ENCODE results near the gene LORICRIN. TPM values are rescaled to one million over a fixed set of nuclear protein-coding genes. Genes with fewer than 3 reads are reported as not detected.
"Not testable (repeated sequence)": the region's sequence is repeated elsewhere in the genome, so short reads cannot be mapped to it uniquely, and the experiment has no call there.

Gene LORICRIN
- not detected for polyA plus RNA-seq (ENCODE audit: insufficient read length in 4 of 4)

DNA sequence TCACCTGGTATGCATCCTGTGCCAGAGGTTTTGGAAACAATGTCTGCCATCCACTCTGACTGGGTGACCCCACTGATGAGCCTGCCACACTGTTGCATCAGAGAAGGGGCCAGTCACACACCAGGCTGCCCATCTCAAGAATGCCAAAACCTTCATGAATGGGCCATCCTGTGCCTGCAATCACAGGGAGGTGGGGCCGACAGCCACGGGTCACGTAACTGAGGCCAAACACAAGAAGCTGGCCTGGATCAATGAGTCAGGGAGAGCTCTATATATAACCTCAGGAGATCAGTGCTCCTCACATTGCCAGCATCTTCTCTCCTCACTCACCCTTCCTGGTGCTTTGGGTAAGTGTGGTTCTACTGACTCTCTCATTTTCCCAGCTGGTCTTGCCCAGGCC lies at the start of gene LORICRIN:
TSS of gene LORICRIN (plus strand) at position 301 of the 400 bp plus-strand sequence. CDS start 1,263 bp downstream, outside the sequence.
- DNase-seq (ENCODE audit: low read depth in 4 of 4, low spot score in 3 of 4), result no peak

DNA sequence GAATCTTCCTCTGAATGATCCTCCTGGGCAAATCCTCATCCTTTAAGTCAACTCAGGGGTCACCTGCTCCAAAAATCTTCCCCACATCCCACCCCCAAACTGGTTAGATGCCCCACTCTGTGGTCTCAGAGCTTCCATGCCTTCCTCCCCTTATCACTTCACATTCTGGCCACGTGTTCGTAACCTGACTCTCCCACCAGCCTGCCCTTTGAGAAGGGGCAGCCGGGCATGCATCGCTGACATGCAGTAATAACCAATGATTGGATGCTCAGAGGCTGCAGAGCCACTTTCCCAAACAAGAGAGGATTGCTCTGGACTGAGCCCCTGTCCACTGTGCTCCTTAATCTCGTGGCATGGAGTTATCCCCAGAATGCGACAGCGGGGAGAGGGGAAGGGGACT lies 49.3 kb upstream of the LORICRIN start:
- DNase-seq (ENCODE audit: low read depth in 4 of 4, low spot score in 3 of 4), result no peak

DNA sequence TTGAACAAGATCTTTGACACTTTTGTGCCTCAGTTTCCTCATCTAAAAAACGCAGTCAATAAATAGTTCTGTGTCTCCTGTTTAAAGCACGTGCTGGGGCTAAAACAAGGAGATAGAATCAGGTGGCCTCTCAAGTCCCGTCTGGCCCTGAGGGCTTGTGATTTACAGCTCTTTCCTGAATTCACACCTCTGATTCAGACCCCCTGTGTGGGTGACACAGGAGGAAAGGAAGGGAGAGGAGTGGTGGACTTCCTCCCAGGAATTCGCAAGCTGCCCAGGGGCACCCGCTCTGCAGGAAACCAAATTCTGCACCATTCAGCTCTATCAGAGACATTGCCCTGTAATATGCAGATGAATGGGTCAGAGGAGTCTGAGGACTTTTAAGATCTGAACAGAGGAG lies 47.3 kb upstream of the LORICRIN start:
- DNase-seq (ENCODE audit: low read depth in 4 of 4, low spot score in 3 of 4), result no peak

- no peak for DNase-seq (ENCODE audit: low read depth in 4 of 4, low spot score in 3 of 4)
Observed at GRCh38 chr1:153213519-153213918, 46.0 kb upstream of the LORICRIN start.

GRCh38 chr1:153217212-153217611 lies 42.3 kb upstream of the LORICRIN start, which contains the start of gene PRR9:
TSS of gene PRR9 (plus strand) at chr1:153217584. CDS start at chr1:153218145, 561 bp downstream.
- no peak for DNase-seq (ENCODE audit: low read depth in 4 of 4, low spot score in 3 of 4)

GRCh38 chr1:153217744-153218416 lies 41.6 kb upstream of the LORICRIN start:
- no peak for DNase-seq (ENCODE audit: low read depth in 4 of 4, low spot score in 3 of 4)

DNA sequence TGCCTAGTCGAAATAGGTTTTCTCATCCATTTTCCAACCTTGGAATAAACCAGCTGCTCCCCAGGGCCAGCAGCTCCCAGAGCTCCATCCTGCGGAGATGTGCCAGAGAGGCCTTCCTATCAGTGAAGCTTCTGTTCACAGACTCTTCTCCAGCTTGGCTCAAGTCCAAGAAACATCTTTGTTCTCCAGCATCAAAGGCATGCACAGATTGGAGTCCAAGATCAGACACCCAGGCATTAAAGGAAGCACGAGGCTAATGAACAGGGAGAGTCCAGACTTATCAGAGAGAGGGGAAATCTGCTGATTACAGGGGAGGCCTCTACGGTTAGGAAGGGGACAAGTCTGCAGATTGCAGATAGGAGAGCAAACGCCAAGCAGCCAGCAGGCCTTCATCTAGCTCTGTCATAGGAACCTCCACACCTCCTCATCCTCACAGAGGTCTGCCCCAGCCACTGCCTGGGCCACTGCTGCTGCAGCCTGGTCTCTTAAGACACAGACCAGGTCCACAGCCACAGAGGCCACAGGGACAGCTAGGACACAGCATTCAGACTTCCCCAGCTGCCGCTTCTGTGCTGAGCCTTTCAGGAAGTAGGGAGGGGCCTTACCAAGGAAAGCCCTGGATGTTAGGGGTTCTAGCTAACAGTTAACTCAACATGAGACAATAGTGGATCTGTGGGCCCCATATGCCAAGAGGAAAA lies 38.7 kb upstream of the LORICRIN start:
- DNase-seq (ENCODE audit: low read depth in 4 of 4, low spot score in 3 of 4), result no peak

DNA sequence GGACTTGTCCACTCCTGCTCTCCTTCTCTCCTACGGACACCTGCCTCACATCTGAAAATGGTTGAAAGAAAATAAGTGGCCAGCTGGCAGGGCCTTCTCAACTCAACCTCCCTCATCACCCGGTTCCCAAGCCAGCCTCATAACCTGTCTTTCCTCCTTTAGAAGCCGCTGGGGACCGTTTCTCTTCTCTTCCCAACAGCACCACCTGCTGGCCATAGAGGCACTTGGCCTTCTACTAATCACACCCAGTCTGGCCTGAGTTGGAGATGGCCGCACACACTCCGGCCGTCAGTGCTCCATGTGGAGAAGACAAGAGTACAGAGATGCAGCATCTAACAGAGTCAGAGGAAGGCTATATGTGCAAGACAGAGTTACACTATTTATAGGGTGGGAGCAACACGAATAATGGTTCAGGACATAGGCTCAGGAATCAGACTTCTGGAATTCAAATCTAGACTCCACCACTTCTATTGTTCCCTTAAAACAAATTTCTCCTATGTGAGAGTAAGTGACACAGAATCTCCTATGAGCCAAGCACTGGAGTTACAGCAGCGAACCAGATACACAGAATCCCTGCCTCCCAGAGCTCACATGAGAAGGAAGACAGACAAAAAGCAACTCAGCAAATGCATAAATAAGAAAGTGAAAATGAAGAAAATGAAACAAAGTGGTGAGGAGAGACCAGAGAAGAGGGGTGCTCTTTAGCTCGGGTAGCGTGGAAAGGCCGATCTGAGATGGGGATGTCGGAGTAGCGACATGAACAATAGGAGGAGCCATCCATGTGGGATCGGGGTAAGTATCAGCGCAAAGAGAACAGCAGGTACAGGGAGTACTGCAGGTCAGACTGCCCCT lies 36.2 kb upstream of the LORICRIN start:
- peak; percentile 8 to 40 (median 29) for DNase-seq (ENCODE audit: low read depth in 4 of 4, low spot score in 3 of 4)

DNA sequence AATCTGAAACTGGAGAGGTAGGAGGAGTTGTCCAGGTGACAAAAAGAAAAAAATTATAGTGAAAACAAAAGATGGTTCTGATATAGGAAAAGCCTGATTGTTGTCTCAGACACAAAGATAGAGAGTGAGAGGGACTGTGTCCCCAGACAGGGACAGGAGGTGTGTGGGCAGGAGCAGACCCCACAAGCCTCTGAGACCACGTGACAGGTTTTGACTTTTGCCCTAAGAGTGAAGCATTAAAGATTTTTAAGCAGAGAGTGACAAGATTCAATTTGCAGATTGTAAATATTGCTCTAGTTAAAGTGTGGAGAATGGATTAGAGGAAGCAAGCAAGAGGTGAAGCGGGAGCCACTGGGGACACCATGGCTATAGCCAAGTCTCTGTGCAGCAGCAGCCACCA lies 31.7 kb upstream of the LORICRIN start:
- no peak for DNase-seq (ENCODE audit: low read depth in 4 of 4, low spot score in 3 of 4)

DNA sequence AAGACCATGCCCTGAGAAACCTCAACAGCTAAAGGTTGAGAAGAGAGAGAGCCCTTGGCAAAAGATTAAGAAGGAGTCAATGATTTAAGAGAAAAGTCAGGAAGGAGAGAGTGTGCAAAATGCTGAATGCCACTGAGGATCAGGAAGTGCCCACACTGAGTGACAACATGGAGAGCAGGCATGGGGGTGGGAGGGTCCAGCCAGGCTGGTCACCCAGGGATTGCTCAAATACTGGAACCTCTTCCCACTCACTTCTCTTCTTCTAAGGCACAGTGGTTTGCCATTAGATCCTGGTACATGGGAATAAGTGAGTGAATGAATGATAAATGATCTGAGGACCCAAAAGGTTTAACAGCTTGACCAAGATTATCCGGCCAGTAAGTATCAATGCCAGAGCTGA lies 31.0 kb upstream of the LORICRIN start:
- DNase-seq (ENCODE audit: low read depth in 4 of 4, low spot score in 3 of 4), result no peak

- DNase-seq (ENCODE audit: low read depth in 4 of 4, low spot score in 3 of 4), result not testable (repeated sequence)
Observed at GRCh38 chr1:153229076-153229829, 30.2 kb upstream of the LORICRIN start.

GRCh38 chr1:153231363-153231762 lies 28.1 kb upstream of the LORICRIN start:
- DNase-seq (ENCODE audit: low read depth in 4 of 4, low spot score in 3 of 4), result no peak

DNA sequence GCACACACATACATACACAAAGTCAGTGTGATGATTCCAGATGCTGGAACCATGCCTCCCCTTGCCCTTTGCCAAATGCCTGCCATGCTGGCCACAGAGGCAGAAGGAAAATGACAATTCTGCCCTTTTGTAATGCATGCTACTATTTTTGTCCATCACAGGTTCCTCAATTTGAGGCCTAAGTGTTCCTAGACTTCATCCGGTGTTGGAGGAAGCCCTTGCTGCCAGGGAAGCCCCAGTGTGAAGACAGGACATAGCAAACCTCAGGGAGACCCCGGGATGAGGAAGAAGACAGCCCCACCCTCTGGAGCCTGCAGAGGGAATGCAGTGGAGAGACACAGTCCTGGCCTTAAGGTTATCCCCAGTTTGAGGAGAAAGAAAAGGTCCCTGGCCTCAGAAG lies 27.7 kb upstream of the LORICRIN start:
- no peak for DNase-seq (ENCODE audit: low read depth in 4 of 4, low spot score in 3 of 4)

GRCh38 chr1:153232553-153232952 lies 26.9 kb upstream of the LORICRIN start:
- DNase-seq (ENCODE audit: low read depth in 4 of 4, low spot score in 3 of 4), result no peak

DNA sequence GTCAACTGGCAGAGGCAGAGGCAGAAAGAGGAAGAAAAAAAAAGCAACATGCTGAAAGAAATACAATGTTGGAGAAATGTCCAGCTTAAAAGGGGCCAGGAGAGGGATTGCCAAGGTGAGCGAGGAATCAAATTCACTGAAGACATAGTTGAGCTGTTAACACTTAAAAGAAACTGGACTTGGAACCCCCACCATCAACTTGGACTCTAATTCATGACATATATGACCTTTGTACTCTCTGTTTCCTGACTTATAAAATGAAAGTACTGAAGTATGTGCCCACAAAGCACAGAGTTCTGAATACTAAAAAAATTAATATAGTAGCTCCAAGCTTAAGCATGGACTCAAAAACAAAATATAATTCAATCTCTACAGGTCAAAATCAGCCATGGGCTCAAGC lies 26.0 kb upstream of the LORICRIN start:
- DNase-seq (ENCODE audit: low read depth in 4 of 4, low spot score in 3 of 4), result no peak

DNA sequence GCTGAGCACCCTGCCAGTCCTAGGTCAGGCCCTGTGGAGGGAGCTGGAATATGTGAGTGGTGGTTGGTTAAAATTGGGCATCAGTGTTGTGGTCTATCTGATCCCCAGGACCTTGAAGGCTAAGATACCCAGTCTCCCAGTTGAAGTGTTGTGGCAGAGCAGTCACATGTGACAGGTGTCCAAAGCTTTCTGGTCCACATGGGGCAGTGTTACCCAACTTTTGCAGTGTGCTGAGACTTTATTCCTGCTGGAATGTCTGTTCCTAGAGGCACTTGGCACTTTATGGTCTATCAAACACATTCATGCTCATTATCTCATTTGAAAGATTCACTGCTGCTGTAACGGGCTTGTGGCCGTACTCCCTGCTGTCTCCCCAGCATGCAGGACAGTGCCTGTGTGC lies 21.0 kb upstream of the LORICRIN start:
- DNase-seq (ENCODE audit: low read depth in 4 of 4, low spot score in 3 of 4), result no peak

DNA sequence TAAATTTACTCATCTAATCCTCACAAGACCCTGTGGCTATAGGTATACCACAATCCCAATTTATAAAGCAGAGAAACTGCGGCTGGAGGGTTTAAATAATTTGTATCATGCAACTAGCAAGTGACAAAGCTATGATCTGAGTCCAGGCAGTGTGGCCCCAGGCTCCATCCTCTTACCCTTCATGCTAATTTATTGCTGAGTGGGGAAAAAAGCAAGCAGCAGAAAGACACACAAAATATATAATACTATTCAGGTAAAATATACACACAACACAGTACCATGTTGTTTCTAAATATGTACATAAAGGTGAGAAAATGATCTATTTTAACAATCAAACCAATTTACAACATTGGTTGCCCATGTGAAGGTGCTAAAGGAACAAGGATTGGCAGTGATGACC lies 17.3 kb upstream of the LORICRIN start:
- DNase-seq (ENCODE audit: low read depth in 4 of 4, low spot score in 3 of 4), result no peak

GRCh38 chr1:153245466-153245865 lies 14.0 kb upstream of the LORICRIN start:
- no peak for DNase-seq (ENCODE audit: low read depth in 4 of 4, low spot score in 3 of 4)

DNA sequence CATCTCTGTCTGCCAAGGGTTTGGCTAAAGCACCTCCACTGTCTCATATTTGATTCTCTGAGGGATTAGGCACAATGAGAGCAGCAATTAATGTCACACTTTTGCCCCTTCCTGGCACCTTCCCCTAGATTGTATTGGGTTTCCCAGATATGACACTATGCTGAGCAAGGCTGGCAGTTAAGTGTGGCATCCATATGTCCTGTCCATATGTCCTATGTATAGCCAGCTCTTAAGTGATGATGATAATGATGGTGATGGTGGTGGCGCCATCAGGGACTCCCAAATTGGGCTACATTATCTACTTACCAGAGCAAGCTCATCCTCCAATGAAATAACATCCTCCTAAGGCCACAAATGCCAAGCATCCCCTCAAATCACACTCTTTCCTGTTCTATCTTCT lies 13.5 kb upstream of the LORICRIN start:
- DNase-seq (ENCODE audit: low read depth in 4 of 4, low spot score in 3 of 4), result no peak

DNA sequence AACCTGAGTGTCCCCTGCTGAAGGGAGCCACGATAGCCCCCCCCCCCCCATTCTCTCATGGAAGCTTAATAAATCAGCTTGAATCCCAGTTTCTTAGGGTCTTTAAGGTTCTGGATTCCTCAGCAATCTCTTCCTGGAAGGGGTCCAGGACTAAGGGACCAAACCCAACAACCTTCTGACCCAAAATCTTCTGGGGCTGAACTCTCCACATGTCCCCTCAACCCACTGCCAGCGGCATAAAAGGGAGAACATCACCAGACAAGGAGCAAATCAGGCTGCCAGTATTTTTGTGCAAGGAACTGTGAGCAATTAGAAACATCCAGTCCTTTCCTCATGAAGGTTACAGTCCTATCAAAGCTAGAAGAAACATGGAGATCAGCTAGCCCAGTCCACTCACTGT lies 12.7 kb upstream of the LORICRIN start:
- DNase-seq (ENCODE audit: low read depth in 4 of 4, low spot score in 3 of 4), result no peak

All from right renal pelvis (tissue), 4 donors.